GM21515 (cell line): Measurements from ENCODE around the gene EML5.
"Not testable (repeated sequence)": the region's sequence is repeated elsewhere in the genome, so short reads cannot be mapped to it uniquely, and the experiment has no call there.

ENCODE experiments used
- ATAC-seq: cut with Tn5 transposase; IDR thresholded peaks from one replicate; pipeline ENCODE4 v1.9.1; 2021; ENCODE audit not compliant: unreplicated experiment

The EML5 gene

DNA sequence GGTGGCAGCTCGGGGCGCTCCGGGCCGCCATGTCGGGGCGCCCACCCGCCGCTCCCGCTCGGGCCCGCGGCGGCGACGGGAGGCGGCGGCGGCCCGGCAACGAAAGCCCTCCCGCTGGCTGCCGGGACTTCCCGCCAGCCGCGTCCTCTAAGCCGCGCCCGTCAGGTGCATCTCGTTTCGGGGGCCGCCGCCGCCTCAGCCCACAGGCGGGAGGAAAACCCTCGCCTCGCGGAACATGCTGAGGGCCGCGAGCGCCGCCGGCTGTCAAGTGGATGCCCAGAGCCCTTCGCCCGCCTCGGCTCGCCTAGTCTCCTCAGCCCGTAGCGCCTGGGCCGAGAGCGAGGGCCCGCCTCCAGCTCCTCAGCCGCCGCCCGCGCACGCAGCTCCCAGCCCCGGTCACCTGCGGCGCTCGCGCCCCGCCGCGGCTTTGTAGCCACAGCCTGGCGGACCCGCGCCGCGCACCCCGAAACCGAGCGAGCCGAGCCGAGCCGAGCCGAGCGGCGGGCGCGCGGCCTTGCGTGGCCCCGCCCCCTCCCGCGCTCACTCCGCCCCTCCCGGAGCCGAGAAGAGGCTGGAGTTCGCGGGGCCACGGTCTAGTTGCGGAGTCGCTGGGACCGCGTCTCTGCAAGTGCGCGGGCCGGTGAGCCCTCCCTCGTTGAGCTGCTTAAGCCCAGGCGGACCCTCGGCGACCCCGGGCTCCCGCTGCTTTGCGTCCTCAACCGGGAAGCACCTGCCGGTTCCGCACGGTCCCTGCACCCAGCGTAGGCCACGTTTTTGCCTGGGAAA is at the start of gene EML5:
TSS of gene EML5 (minus strand) at position 481 of the 786 bp plus-strand sequence. CDS start at position 31, 450 bp downstream.
- ATAC-seq, result peak; percentile 90

DNA sequence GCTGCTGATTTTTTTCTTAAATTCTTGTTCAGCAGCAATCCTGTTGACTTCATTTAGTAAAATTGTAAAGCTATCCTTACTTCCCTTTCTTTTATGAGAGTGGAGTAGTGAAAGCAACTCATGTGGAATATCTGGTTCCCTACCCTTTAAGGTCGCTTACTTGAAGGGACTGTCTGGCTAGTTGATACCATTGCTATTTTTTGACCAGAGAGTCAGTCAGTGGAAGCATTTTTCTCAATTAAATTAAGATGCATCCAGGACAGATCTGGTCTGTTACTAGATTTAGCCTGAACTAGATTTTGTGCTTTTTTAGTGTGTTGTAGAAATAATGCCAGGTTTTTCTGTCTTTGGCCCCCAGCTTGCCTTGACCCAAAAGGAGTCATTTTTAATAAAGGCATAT is 49.7 kb upstream of the EML5 start:
- ATAC-seq, result no peak

- ATAC-seq, result no peak
Measured at GRCh38 chr14:88841741-88842140, 49.0 kb upstream of the EML5 start.

GRCh38 chr14:88840926-88841325 is 48.2 kb upstream of the EML5 start:
- ATAC-seq, result no peak

- no peak for ATAC-seq
Measured at GRCh38 chr14:88838015-88838414, 45.3 kb upstream of the EML5 start.

GRCh38 chr14:88837495-88837894 is 44.7 kb upstream of the EML5 start:
- ATAC-seq, result no peak

GRCh38 chr14:88835661-88836060 is 42.9 kb upstream of the EML5 start:
- ATAC-seq, result no peak

GRCh38 chr14:88834883-88835431 is 42.2 kb upstream of the EML5 start:
- ATAC-seq, result no peak

DNA sequence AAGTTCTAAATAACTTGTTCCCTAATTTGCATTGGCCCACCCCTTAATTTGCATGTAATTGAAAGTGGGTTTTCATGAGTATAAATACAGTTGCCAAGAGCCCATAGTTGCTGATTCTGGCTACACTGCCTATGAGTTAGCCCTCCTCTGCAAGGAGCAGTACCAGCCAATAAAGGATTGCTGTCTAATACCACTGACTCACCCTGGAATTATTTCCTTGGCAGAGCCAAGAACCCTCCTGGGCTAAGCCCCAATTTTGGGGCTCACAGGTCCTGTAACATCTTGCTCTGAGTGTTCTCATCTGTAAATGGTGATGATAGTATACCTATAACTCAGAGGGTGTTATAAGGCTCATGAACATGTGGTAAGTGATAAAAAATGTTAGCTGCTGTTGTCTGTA is 38.5 kb upstream of the EML5 start:
- ATAC-seq, result no peak

DNA sequence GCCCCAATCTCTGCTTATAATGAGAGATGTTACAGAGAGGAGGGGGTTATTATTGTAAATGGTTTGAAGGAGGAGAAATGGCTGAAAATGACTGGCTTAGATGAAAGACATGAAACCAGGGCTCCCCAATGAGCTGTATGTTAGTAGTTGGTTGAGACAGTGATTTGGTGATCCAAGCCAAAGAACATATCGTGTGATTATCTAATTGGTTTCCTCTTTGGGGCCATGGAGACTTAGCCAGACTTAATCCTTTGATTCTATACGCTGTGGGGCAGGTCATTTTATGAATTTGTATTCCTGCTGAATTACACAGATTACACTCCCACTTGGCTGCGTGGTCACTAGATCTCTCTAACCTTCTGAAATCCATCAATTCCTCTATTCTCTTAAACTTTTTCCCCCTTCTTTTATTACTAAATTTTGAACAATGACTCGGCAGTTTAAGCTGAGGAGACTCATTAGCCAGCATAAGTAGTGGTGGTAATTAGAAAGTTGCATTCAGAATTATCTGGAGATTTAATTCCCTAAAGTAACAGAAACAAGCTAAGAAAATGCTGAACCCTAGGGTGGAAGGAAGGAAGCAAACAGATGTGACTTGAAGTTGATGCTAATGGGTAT is 37.0 kb upstream of the EML5 start:
- no peak for ATAC-seq

DNA sequence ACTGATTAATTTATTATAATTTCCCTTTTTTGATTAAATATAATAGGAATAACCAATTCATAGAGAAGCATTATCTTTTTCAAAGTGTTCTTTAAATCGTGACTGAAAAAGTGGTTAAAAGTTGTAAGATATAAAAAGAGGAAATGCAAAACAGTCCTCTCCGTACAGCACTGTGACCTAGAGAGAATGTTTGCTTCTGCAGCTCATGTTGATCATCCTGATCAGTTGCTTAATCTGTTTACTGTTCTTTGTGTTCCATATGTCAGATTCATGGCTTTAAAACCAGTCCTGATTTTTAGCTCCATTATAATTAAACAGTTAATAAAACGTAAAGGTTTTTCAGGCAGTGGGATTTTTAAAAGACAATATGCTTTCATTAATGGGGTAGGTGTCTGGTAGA is 36.4 kb upstream of the EML5 start:
- no peak for ATAC-seq

GRCh38 chr14:88825503-88825902 is 32.8 kb upstream of the EML5 start:
- no peak for ATAC-seq

DNA sequence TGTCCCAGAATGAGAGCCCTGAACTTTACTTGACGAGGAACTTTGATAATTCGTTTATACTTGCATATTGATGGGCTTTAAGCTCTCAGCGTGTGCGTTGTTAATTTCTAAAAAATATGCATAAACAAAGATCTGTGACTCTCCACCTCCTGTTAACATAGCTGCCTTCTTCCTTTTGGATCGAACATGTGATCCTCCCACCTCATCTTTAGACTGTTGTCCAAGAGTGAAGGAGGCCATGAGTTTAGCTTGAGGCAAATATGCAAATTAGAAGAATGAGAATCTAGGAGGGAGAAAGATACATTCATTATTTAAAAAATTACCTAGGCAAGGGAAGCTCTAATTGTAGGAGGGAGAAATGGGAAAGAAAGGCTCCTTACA is 32.3 kb upstream of the EML5 start:
- ATAC-seq, result no peak

- peak; percentile 99 for ATAC-seq
Measured at GRCh38 chr14:88824314-88825077, 31.7 kb upstream of the EML5 start, which contains the start of gene TTC8. Gene TTC8 (plus strand): TSS chr14:88824651. CDS start chr14:88824708, 57 bp downstream.

DNA sequence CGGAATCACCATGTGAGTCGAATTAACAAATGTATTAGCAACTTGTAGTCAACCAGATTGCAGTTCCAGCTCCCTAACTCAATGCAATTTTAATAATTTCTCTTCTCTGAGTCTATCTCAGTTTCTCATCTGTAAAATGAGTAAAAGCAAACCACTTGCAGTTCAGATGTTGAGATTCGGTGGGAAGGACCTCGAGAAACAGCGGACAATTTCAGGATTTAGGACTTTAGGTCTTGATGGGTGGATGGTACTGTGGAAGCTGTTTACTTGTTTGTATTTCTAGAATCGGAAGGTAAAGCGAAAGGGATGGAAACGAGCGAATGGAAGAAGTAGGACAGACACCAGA is 31.2 kb upstream of the EML5 start:
- peak; percentile 2 for ATAC-seq

DNA sequence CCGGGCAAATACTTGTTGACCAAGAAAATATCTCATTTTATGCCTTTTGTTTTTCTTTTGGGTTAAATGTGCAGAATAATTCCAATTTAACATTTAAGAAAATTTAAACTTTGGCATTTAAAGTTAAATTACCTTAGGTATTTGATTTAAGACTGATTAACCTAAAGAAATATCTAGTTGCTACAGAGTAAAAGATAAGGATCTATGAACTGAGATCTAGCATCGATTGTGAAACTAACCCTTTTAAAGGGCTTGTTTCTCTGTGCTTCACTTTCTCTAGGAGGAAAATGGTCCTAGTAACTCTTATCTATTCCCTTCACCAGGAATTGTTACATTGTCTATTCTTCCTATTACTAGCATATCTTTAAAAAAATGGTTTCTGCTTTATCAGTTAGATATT is 29.1 kb upstream of the EML5 start:
- ATAC-seq, result no peak

DNA sequence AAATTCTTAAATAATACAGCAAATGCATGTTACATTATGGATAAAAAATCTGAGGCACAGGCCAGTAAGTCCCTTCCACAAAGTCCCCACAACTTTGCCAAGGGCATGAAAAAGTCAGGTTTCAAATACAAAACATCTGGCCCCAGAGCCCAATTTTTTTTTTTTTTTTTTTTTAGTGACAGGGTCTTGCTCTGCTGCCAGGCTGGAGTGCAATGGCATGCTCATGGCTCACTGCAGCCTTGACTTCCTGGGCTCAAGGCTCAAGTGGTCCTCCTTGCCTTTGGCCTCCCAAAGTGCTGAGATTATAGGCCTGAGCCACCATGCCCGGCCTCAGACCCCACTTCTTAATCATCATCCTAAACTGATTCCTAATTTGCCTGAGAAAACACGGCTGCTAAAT is 28.6 kb upstream of the EML5 start:
- ATAC-seq, result no peak

- not testable (repeated sequence) for ATAC-seq
Measured at GRCh38 chr14:88819674-88820073, 26.9 kb upstream of the EML5 start.

DNA sequence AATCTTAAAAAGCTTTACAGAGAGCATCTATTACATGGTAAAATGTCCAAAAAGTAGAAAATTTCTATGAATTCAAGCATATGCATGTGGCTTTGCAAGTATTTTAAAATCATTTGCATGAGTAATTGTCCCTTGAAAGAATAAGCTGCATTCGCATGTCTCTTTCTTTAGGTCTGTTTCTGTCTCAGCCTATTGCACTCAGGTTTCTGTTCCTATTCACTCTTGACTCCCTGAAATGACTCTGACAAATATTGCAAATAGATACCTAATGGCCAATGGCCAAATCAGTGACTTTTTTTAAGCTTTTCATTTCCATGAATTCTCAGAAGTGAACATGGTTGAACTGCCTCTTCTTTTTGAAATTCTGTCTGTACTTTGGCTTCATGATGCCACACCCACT is 25.3 kb upstream of the EML5 start:
- ATAC-seq, result no peak

- no peak for ATAC-seq
Measured at GRCh38 chr14:88815980-88816379, 23.2 kb upstream of the EML5 start.

DNA sequence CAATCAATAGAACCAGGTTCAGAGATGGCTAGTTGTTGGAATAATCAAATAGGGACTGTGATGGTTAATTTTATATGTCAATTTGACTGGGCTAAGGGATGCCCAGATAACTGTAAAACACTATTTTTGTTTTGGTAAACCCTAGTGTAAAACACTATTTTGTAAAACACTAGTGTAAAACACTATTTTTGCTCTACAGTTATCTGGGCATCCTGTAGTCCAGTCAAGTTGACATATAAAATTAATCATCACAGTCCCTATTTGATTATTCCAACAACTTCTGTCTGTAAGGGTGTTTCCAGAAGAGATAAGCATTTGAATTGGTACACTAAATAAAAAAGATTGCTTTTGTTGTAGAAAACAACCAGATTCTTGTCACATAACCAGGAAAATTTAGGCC is 15.6 kb upstream of the EML5 start:
- ATAC-seq, result no peak

DNA sequence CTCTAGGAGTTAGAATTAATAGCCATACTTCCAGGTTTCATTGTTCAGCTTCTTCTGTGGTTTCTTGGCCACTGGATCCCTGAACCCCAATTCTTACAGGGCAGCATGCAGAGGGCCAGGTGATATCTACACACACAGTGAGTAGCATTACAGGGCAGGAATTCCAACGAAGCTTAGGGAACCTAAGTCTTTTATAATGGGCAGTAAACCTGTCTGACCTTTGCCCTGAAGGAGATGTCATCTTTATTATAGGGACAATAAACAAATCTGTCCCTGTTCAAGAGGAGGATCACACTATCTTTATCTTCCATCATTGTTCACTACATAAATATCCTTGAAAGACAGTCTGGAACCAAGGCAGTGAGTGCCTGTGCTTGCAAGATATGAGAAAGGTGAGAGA is 11.7 kb upstream of the EML5 start:
- no peak for ATAC-seq
